AG20443 (cell line): ENCODE data around the gene PROSER3.

Experiments used
- DNase-seq: peaks from one replicate; pipeline ENCODE4 v3.0.0; 2012; ENCODE audit warnings: low spot score, mixed read lengths

Gene PROSER3

DNA sequence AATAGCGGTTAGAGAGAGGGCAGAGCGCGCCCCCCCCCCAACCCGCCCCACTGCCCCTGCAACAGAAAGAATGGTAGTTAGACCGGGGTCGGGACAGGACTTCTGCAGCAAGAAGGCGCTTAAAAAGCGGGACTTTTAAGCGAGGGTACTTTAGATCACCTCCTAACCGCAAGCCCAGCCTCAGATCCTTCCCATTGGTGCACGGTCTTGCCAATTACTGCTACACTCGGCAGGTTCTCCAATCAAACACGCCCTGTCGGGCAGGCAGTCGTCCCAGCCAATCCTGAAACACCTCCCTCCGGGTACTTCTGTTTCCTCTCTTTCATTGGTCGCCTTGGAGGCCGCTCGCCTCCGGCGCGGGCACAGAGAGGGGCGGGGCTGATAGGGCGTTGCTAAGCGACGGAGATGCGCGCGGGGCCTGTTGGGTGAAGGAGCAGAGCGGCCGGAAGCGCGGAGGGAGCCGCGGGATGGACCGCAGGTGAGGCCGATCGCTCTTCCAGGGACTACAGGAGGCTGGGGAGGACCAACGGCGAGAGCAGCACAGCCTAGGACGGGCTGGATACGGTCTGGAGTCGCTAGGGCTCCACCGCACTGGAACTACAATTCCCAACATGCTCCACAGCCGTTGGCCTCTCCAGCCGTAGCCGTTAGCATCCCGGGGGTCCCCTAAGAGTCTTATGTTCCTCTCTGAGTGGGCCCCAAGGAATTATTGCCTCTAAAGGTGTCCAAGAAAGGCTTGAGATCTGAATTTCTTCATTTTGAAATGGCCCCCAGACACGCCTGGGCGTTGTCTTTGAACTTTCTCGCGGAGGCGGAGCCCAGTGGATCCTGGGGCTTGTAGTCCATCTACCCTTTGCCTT, at the start of gene PROSER3:
Gene PROSER3, plus strand, starts transcription at position 428 of the 860 bp plus-strand sequence. Its CDS starts 40 bp downstream, at position 468.
- DNase-seq: peak; percentile 97

DNA sequence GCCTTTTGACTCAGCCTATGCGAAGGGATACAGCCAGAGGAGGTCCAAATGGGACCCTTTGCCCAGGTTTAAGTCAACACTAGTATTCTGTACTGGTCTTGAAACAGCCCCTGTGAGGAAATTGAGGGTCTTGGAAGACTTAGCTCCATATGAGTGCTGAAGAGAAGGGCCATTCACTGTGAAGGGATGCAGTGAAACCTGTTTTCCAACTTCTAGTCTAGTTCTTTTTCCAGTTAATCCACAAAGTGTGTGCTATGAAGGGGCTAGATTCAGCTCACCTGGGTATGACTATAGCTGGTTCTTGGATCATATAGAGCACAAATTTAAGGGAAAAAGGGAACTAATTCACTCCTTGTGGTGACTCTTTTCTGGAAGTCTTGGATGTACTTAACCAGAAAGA, 49.6 kb upstream of the PROSER3 start:
- no peak for DNase-seq

DNA sequence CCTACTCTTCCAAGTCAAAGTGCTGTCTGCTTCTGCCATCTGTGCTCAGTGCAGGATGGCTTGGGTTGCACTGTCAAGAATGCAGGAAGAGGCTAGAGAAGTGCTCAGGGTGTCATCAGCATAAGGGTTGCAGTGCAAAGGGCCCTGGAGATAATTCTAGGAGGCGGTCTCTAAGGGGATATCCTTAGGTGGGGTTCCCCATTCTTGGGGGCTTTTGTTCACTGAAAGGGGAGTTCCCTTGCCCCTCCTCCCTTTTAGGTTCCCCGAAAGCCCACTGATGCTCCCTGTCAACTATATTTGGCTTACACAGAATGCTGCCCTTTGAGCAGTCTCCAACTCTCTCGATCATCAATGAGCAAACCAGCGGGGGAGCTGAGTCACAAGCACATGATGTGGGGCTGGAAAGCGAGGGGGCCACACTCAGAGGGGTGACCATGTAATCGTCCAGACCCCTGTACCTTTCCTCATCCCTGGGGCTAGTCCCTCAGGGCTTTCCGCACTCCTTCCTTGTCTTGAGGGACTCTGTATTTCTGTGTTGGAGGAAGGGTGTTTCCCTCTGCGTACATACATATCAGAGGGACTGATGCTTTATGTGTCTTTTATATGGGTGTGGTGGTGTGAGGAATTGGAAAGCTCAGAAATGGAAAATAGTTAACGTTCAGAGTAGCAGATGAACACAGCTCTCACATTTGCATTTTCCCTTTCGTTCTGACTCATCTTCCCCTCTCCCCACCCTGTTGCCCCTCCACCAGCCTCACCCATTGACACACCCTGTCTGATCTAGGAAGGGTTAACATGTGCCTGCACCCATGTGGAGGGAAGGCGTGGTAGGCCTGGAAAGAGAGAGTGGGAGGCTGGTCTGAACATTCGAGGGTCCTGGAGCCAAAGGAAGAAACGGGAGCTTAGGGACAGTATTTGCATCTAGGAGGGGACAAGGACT, 46.9 kb upstream of the PROSER3 start:
- DNase-seq: no peak

DNA sequence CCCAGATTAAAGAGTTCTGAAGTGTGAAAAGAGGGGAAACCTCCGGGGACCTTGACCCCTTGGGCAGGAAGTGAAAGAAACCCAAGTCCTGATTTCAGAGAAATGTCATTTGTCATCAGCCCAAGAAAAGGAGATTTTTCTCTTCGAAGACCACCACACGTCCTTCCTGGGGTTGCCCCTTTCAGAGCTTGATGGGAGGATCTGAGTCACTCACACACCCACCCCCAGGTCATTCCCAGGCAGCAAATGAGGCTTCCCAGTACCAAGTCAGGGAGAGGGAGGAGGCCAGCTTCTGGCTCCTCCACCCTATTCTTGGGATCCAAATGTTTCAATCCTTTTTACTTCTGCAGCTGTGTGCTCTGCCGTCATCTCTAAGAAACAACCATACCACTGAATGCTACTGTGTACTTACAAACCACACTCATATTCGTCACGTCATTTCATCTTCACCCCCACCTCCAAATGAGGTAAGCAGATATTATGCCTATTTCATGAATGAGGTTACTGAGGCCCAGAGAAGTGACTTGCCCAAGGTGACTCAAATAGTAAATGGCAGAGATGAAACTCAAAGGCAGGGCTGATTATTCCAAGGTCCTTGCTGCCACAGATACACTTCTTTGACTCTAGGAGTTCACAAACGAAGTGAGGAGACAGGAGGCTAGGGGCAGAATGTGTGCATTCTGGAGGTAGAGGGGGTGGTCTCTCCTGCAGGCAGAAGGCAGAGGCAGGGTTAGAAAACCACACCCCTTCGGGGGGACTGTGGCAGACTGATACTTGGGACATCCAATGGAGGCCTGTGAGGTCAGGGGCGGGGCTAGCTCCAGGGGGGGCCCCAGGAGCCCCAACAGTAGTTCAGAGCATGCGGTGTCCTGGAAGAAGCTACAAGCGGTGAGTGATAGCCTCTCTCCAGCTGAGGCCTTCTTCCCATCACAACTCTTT, 45.1 kb upstream of the PROSER3 start:
- DNase-seq: no peak

DNA sequence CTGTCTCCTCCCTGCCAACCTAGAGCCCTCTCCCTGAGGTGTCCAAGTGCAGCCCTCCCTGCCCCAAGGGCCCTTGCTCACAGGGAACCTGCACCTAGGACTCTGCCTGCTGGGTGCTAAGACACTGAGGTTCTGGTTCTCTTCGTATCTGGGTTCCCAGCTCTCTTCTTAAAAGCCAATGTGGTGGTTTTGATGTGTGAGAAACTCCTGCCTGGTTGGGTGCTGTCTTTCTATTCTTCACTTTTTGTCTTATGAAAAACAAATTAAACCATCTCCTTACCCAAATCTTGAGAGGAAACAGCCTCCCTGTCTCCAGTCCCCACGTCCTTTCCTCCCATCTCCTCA, 44.5 kb upstream of the PROSER3 start:
- no peak for DNase-seq

DNA sequence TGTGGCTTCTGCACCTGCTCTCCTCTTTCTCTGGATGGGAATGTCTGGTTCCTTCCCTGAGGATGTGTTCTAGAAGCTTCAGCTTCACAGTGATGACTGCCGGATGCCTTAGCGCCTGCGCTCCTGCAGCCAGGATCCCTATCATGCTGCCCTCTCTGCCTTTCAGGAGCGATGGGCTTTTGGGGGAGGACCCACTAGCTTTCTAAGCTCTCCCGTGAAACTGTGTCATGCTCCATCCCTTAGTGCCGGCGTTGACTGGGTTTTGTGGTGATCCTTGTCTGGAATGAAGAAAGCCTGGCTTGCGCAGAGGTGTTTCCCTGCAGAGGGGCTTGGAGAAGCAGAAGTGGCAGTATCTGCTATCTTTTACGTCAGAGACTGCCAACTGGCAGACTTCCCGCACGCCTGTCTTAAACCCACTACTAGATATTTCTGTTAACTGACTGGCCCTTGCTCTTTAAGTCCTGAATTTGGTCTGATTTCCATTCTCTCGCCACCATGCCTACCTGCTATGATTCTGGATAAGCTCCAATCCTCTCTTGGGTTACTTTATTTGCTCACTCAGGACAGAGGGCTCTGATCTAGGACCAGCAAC, 44.0 kb upstream of the PROSER3 start:
- no peak for DNase-seq

DNA sequence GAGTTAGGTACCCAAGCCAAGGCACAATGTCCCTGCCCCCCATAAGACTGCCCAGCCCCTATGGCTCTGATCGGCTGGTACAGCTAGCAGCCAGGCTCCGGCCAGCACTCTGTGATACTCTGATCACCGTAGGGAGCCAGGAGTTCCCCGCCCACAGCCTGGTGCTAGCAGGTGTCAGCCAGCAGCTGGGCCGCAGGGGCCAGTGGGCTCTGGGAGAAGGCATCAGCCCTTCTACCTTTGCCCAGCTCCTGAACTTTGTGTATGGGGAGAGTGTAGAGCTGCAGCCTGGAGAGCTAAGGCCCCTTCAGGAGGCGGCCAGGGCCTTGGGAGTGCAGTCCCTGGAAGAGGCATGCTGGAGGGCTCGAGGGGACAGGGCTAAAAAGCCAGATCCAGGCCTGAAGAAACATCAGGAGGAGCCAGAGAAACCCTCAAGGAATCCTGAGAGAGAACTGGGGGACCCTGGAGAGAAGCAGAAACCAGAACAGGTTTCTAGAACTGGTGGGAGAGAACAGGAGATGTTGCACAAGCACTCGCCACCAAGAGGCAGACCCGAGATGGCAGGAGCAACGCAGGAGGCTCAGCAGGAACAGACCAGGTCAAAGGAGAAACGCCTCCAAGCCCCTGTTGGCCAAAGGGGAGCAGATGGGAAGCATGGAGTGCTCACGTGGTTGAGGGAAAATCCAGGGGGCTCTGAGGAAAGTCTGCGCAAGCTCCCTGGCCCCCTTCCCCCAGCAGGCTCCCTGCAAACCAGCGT, 43.2 kb upstream of the PROSER3 start:
- DNase-seq: no peak

DNA sequence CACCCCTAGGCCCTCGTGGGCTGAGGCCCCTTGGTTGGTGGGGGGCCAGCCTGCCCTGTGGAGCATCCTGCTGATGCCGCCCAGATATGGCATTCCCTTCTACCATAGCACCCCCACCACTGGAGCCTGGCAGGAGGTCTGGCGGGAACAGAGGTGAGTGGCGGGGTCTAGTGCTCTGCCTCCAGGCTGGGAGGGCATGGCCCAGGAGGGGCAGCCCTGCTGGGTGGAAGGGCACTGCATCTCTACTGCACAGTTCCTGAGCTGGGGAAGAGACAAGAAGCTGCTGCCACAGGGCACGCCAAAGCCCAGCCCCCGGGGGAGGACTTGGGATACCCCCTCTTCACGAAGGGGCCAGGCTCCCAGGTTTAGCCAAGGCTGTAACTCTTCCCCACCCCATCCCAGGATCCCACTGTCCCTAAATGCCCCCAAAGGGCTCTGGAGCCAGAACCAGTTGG, 42.6 kb upstream of the PROSER3 start:
- DNase-seq: no peak

DNA sequence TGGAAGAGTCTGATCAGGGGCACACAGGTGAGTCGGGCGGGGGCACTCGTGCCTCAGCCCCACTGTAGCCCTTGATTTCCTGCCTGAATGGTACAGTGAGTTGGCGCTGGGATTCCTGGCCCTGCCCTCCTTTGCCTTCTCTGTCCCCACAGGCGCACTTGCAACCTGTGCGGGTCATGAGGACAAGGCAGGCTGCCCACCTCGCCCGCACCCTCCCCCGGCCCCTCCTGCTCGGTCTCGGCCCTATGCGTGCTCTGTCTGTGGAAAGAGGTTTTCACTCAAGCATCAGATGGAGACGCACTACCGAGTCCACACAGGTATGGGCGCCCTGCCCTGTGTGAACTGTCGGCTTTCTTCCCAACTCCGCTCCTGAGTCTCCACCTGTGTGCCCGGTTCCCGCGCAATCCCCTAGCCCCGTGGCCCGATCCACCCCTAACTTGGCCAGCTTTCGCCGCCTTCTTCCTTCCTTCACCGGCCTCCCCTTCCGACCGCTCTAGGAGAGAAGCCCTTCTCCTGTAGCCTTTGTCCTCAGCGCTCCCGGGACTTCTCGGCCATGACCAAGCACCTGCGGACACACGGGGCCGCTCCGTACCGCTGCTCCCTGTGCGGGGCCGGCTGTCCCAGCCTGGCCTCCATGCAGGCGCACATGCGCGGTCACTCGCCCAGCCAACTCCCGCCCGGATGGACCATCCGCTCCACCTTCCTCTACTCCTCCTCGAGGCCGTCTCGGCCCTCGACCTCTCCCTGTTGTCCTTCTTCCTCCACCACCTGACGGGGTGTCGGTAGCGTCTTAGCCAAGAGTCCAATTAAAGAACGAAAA, 41.8 kb upstream of the PROSER3 start:
- DNase-seq: peak; percentile 82

DNA sequence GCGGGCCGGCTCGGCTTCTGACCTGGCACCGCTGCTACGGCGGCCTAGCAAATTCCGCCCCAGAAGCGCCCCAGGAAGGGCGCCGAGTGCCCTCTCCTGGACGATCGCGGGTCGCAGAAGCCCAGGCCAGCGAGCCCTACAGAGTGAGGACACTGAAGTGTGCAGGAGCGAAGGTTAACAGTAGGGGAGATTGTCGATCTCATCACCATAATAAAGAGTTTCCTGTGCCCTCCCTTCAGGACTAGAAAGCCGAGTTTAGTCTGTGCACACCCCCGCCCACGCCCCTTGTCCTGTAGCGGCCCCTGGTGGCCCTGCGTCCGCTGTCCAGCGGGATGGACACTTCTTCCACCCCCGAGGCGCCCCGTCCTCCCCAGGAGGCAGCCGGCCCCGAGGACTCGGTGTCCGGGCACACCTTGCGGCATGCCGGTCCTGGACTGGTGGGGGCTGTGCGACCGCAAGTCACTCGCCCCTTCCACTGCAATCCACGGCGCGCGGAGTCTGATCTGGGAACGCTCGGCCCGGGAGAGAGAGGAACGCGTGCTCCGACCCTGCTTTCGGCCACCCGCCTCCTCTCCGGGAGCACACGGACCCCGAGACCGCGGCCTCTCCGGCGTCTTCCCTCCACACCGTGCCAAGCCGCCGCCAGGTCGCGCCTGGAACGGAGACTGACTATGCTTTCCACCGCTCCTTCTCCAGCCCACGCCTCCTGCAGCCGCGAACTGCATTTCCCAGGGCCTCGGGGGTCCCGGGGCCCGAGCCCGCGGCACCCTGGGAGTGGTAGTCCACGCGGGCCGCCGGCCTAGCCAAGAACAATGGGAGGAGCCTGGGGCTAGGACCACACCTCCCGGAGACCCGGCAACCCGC, 40.9 kb upstream of the PROSER3 start:
- peak; percentile 98 for DNase-seq

DNA sequence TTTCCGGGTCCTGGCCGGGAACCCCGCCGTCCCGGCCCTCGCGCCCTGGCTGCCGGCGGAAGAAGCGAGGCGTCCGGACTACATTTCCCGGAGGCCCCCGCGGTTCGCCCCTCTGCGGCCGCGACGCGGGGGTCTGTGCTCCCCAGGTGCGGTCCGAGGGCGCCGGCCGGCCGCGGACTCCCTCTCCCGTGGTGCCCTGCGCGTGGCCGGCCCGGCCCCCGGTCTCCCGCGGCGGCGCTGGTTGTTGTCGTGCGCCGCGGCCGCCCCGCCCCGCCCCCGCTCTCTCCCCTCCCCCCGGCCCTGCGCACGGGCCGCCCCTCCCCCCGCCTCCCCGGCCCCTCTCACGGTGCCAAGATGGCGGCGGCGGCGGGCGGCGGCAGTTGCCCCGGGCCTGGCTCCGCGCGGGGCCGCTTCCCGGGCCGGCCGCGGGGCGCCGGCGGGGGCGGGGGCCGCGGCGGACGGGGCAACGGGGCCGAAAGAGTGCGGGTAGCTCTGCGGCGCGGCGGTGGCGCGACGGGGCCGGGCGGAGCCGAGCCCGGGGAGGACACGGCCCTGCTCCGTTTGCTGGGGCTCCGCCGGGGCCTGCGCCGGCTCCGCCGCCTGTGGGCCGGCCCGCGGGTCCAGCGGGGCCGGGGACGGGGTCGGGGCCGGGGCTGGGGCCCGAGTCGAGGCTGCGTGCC, 40.2 kb upstream of the PROSER3 start, which contains the start of gene KMT2B:
Gene KMT2B, plus strand, starts transcription at position 339 of the 680 bp plus-strand sequence. Its CDS starts 16 bp downstream, at position 355.
- DNase-seq: peak; percentile 98

DNA sequence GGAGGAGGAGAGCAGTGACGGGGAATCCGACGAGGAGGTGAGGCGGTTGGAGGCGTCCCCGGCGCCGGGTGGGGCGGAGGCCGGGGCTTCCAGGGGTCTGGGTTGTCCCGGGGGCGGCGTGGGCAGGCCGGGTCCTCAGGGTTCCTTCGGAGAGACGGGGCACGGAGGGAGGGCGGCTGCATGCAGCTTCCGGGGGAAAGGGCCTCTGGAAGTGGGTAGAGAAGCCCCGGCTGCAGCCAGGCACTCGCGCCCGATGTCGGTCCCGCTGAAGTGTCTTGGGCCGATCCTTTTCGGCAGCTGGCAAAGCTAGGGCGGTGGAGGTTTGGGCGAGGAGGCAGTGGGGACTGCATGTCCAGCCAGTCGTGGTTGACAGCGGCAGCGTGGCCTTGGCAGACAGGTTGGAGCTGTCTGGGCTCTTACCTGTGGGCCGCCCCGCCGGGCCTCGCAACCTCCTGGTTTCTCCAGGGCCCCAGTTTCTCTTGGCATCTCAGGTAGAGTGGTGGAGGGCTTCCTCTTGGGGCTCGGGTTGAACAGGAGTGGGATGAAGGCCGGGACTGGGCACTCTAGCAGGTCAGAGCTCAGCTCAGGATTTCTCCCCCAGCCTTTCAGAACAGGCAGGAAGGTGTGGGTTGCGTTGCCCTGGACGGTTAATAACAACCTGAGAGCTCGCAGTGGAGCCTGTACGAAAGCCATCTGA, 39.5 kb upstream of the PROSER3 start:
- peak; percentile 43 for DNase-seq

DNA sequence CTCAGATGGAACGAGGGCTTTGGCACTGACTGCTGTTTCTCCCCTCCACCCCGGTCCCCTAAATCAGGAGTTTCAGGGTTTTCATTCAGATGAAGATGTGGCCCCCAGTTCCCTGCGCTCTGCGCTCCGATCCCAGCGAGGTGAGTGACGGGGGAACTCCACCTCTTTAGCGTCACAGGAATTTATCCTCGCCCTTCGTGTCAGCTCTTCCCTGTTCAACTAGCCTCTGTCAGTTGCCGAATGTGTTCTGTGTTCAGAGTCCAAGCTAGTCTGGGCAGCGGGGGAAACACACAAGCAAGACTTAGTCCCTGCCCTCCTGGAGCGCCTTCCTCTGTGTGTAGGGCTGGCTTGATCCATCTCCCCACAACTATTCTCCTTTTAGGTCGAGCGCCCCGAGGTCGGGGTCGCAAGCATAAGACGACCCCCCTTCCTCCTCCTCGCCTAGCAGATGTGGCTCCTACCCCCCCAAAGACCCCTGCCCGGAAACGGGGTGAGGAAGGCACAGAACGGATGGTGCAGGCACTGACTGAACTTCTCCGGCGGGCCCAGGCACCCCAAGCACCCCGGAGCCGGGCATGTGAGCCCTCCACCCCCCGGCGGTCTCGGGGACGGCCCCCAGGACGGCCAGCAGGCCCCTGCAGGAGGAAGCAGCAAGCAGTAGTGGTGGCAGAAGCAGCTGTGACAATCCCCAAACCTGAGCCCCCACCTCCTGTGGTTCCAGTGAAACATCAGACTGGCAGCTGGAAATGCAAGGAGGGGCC, 38.4 kb upstream of the PROSER3 start:
- no peak for DNase-seq

DNA sequence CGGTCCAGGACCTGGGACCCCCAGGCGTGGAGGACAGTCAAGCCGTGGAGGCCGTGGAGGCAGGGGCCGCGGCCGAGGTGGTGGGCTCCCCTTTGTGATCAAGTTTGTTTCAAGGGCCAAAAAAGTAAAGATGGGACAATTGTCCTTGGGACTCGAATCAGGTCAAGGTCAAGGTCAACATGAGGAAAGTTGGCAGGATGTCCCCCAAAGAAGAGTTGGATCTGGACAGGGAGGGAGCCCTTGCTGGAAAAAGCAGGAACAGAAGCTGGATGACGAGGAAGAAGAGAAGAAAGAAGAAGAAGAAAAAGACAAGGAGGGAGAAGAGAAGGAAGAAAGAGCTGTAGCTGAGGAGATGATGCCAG, 37.8 kb upstream of the PROSER3 start:
- DNase-seq: no peak

DNA sequence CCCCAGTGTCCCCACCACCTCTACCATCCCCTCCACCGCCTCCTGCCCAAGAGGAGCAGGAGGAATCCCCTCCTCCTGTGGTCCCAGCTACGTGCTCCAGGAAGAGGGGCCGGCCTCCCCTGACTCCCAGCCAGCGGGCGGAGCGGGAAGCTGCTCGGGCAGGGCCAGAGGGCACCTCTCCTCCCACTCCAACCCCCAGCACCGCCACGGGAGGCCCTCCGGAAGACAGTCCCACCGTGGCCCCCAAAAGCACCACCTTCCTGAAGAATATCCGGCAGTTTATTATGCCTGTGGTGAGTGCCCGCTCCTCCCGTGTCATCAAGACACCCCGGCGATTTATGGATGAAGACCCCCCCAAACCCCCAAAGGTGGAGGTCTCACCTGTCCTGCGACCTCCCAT, 37.3 kb upstream of the PROSER3 start:
- DNase-seq: no peak

DNA sequence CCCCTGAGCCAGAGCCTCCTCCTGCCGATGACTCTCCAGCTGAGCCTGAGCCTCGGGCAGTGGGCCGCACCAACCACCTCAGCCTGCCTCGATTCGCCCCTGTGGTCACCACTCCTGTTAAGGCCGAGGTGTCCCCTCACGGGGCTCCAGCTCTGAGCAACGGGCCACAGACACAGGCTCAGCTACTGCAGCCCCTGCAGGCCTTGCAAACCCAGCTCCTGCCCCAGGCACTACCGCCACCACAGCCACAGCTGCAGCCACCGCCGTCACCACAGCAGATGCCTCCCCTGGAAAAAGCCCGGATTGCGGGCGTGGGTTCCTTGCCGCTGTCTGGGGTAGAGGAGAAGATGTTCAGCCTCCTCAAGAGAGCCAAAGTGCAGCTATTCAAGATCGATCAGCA, 36.6 kb upstream of the PROSER3 start:
- no peak for DNase-seq

DNA sequence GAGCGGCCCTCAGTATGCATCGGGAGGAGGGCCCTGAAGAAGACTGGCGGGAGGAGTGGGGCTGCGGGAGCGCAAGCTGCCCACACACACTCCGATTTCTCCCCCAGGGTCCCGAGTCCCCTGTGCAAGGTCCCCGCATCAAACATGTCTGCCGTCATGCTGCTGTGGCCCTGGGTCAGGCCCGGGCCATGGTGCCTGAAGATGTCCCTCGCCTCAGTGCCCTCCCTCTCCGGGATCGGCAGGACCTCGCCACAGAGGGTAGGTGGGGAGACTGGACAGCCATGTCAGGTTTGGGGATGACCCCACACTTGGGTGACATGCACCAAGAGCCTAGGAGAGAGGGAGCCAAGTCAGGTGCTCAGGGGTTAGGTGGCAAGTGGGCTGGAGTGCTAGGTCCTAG, 35.5 kb upstream of the PROSER3 start:
- DNase-seq: no peak
